IPS DF 6.9 (cell line): Measurements from ENCODE around the gene GABRG3.

Source experiments
- DNase-seq: peaks from one replicate; pipeline ENCODE4 v3.0.0-alpha.2; 2013; ENCODE audit warnings: low read depth, low spot score
- H3K27ac ChIP-seq: one replicate; pipeline ENCODE4 v1.5.1; 2013; ENCODE audit warnings: low read length, control low read depth
- H3K27me3 ChIP-seq: 2 replicates; pipeline ENCODE4 v1.6.1; 2013; ENCODE audit warnings: mild to moderate bottlenecking, low read length; ENCODE audit not compliant: control insufficient read depth, insufficient read depth
- H3K36me3 ChIP-seq: 2 replicates; pipeline ENCODE4 v1.6.1; 2013; ENCODE audit warnings: low read length; ENCODE audit not compliant: control insufficient read depth, insufficient read depth
- H3K4me1 ChIP-seq: 2 replicates; pipeline ENCODE4 v1.6.1; 2013; ENCODE audit warnings: low read length; ENCODE audit not compliant: control insufficient read depth, insufficient read depth
- H3K4me3 ChIP-seq: 2 replicates; pipeline ENCODE4 v1.5.1; 2013; ENCODE audit warnings: mild to moderate bottlenecking, low read length
- H3K9me3 ChIP-seq: 2 replicates; pipeline ENCODE4 v1.6.1; 2013; ENCODE audit warnings: low read length, inconsistent platforms; ENCODE audit not compliant: control insufficient read depth, insufficient read depth
- WGBS: extraction: QIAGEN DNeasy Blood & Tissue Kit; methylation state at CpG from one replicate; pipeline ENCODE4 v1.1.7; 2013; ENCODE audit warnings: mixed read lengths, missing lambda C conversion rate; ENCODE audit not compliant: insufficient read length, insufficient coverage; 5-methylcytosine and 5-hydroxymethylcytosine counted together

The GABRG3 gene

GRCh38 chr15:27231811-27232210 lies 260.8 kb downstream of the GABRG3 start:
- WGBS: no CpG with 5 or more reads among the region's 2 CpGs
- no peaks in the 10 kb centered on the region for H3K4me1 ChIP-seq
- no peak for DNase-seq
- H3K9me3 ChIP-seq: no peaks in the 10 kb centered on the region; the same call in 1 of the 2 replicates
- H3K36me3 ChIP-seq: no peaks in the 10 kb centered on the region
- H3K27me3 ChIP-seq: no peaks in the 10 kb centered on the region
- no peak overlapping the region for H3K4me3 ChIP-seq
- no peak overlapping the region for H3K27ac ChIP-seq

- no peak for DNase-seq
- Histone ChIP-seq H3K4me1 (no peaks in the 10 kb centered on the region), H3K4me3 (no peak overlapping the region), H3K9me3 (no peaks in the 10 kb centered on the region; the same call in 1 of the 2 replicates), H3K27ac (no peak overlapping the region), H3K27me3 (no peaks in the 10 kb centered on the region), H3K36me3 (no peaks in the 10 kb centered on the region)
- WGBS: no CpG with 5 or more reads among the region's 4 CpGs
Measured at GRCh38 chr15:27232876-27233275, 261.9 kb downstream of the GABRG3 start.

- Histone ChIP-seq H3K4me1 (no peaks in the 10 kb centered on the region), H3K36me3 (no peaks in the 10 kb centered on the region), H3K27ac (no peak overlapping the region), H3K9me3 (no peaks in the 10 kb centered on the region; the same call in 1 of the 2 replicates), H3K4me3 (no peak overlapping the region), H3K27me3 (no peaks in the 10 kb centered on the region)
- DNase-seq: no peak
- no CpG with 5 or more reads among the region's 4 CpGs for WGBS
Measured at GRCh38 chr15:27234593-27234992, 263.6 kb downstream of the GABRG3 start.

- H3K4me3 ChIP-seq: no peak overlapping the region
- H3K27ac ChIP-seq: no peak overlapping the region
- H3K27me3 ChIP-seq: no peaks in the 10 kb centered on the region
- H3K9me3 ChIP-seq: no peaks in the 10 kb centered on the region; the same call in 1 of the 2 replicates
- DNase-seq: no peak
- H3K36me3 ChIP-seq: no peaks in the 10 kb centered on the region
- WGBS: no CpG with 5 or more reads among the region's 4 CpGs
- H3K4me1 ChIP-seq: no peaks in the 10 kb centered on the region
Measured at GRCh38 chr15:27235161-27235560, 264.2 kb downstream of the GABRG3 start.

GRCh38 chr15:27235681-27236080 lies 264.7 kb downstream of the GABRG3 start:
- no CpG with 5 or more reads among the region's 2 CpGs for WGBS
- Histone ChIP-seq H3K9me3 (no peaks in the 10 kb centered on the region; the same call in 1 of the 2 replicates), H3K36me3 (no peaks in the 10 kb centered on the region), H3K4me3 (no peak overlapping the region), H3K27ac (no peak overlapping the region), H3K27me3 (no peaks in the 10 kb centered on the region), H3K4me1 (no peaks in the 10 kb centered on the region)
- no peak for DNase-seq

GRCh38 chr15:27237319-27237939 lies 266.4 kb downstream of the GABRG3 start:
- Histone ChIP-seq H3K27ac (no peak overlapping the region), H3K4me1 (no peaks in the 10 kb centered on the region), H3K9me3 (no peaks in the 10 kb centered on the region; the same call in 1 of the 2 replicates), H3K4me3 (no peak overlapping the region), H3K36me3 (no peaks in the 10 kb centered on the region), H3K27me3 (no peaks in the 10 kb centered on the region)
- no peak for DNase-seq
- no CpG with 5 or more reads among the region's 7 CpGs for WGBS

- H3K36me3 ChIP-seq: no peaks in the 10 kb centered on the region
- H3K4me1 ChIP-seq: no peaks in the 10 kb centered on the region
- no peak overlapping the region for H3K27ac ChIP-seq
- WGBS: no CpG with 5 or more reads among the region's 12 CpGs
- no peak overlapping the region for H3K4me3 ChIP-seq
- no peaks in the 10 kb centered on the region; the same call in 1 of the 2 replicates for H3K9me3 ChIP-seq
- no peak for DNase-seq
- H3K27me3 ChIP-seq: no peaks in the 10 kb centered on the region
Measured at GRCh38 chr15:27238209-27238608, 267.2 kb downstream of the GABRG3 start.

GRCh38 chr15:27238707-27239423 lies 267.9 kb downstream of the GABRG3 start:
- DNase-seq: no peak
- H3K36me3 ChIP-seq: no peaks in the 10 kb centered on the region
- H3K27me3 ChIP-seq: no peaks in the 10 kb centered on the region
- H3K27ac ChIP-seq: no peak overlapping the region
- no peak overlapping the region for H3K4me3 ChIP-seq
- H3K9me3 ChIP-seq: no peaks in the 10 kb centered on the region; the same call in 1 of the 2 replicates
- WGBS: no CpG with 5 or more reads among the region's 10 CpGs
- no peaks in the 10 kb centered on the region for H3K4me1 ChIP-seq

GRCh38 chr15:27241943-27242342 lies 271.0 kb downstream of the GABRG3 start:
- no peak for DNase-seq
- Histone ChIP-seq H3K9me3 (no peaks in the 10 kb centered on the region; the same call in 1 of the 2 replicates), H3K4me1 (no peaks in the 10 kb centered on the region), H3K27ac (no peak overlapping the region), H3K36me3 (no peaks in the 10 kb centered on the region), H3K27me3 (no peaks in the 10 kb centered on the region), H3K4me3 (no peak overlapping the region)
- no CpG with 5 or more reads among the region's 2 CpGs for WGBS

GRCh38 chr15:27244047-27244446 lies 273.1 kb downstream of the GABRG3 start:
- WGBS: no CpG with 5 or more reads among the region's 3 CpGs
- H3K27me3 ChIP-seq: no peaks in the 10 kb centered on the region
- no peak overlapping the region for H3K27ac ChIP-seq
- H3K36me3 ChIP-seq: no peaks in the 10 kb centered on the region; the same call in 1 of the 2 replicates
- DNase-seq: no peak
- H3K4me1 ChIP-seq: no peaks in the 10 kb centered on the region
- H3K9me3 ChIP-seq: no peaks in the 10 kb centered on the region
- H3K4me3 ChIP-seq: no peak overlapping the region
